Adrenal gland (tissue), 5 donors: ENCODE data around the gene FOXJ2.
"Not testable (repeated sequence)": the region's sequence is repeated elsewhere in the genome, so short reads cannot be mapped to it uniquely, and the experiment has no call there.

Experiments
- POLR2A ChIP-seq, 2 donors: fragments of 450-650 bp; IDR thresholded peaks; one replicate each; pipeline ENCODE4 v1.6.1; 2017; ENCODE audit warnings: antibody characterized with exemption in 2 of 2, mild to moderate bottlenecking in 2 of 2, moderate library complexity in 1 of 2
- TF ChIP-seq, protein P1 (sequence below), 6 experiments: fragments of 450-650 bp in 4 of 6; fragments of 200-600 bp in 2 of 6; sonication (generic) in 1 of 6; IDR thresholded peaks; 1 replicate in 5 of 6; 2 replicates in 1 of 6; pipeline versions ENCODE4 v1.5.1 to v1.8.0; 2016 to 2021; ENCODE audit warnings: antibody characterized with exemption in 6 of 6, mild to moderate bottlenecking in 2 of 6, moderate library complexity in 1 of 6
- donor health status: DM: no; HTN: no; CAD: no.

DNA sequence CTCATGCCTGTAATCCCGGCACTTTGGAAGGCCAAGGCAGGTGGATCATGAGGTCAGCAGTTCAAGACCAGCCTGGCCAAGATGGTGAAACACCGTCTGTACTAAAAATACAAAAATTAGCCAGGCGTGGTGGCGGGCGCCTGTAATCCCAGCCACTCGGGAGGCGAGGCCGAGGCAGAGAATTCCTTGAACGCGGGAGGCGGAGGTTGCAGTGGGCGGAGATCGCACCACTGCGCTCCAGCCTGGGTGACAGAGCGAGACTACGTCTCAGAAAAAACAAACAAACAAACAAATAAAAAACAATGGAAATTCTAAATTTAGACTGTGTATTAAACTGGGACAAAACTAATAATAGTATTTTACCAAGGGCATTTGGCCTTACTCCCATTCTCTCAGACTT, 14.3 kb upstream of the FOXJ2 start:
- not testable (repeated sequence) for TF ChIP-seq POLR2A (IDR thresholded peaks at IDR 0.05)
- TF ChIP-seq, protein P1, sequence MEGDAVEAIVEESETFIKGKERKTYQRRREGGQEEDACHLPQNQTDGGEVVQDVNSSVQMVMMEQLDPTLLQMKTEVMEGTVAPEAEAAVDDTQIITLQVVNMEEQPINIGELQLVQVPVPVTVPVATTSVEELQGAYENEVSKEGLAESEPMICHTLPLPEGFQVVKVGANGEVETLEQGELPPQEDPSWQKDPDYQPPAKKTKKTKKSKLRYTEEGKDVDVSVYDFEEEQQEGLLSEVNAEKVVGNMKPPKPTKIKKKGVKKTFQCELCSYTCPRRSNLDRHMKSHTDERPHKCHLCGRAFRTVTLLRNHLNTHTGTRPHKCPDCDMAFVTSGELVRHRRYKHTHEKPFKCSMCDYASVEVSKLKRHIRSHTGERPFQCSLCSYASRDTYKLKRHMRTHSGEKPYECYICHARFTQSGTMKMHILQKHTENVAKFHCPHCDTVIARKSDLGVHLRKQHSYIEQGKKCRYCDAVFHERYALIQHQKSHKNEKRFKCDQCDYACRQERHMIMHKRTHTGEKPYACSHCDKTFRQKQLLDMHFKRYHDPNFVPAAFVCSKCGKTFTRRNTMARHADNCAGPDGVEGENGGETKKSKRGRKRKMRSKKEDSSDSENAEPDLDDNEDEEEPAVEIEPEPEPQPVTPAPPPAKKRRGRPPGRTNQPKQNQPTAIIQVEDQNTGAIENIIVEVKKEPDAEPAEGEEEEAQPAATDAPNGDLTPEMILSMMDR (IDR thresholded peaks at IDR 0.05) = not testable (repeated sequence)
